Retinal pigment epithelial cell (primary cell): ENCODE data around the gene ARL6IP4.

ENCODE experiments used
- DNase-seq: peaks from one replicate; pipeline ENCODE4 v3.0.0-alpha.2; 2010; ENCODE audit warnings: low read depth
- H3K4me3 ChIP-seq: 2 replicates; pipeline ENCODE4 v1.5.1; 2011; ENCODE audit warnings: mild to moderate bottlenecking, low read length, control low read depth, moderate library complexity
- TF ChIP-seq, protein P1 (sequence below): conservative IDR thresholded peaks from 2 replicates; pipeline ENCODE4 v1.5.1; 2011; ENCODE audit warnings: low read depth, low read length, control low read depth, inconsistent platforms

ARL6IP4 gene

GRCh38 chr12:122974892-122975789, 5.3 kb upstream of the ARL6IP4 start, which contains the start of gene OGFOD2:
Gene OGFOD2, plus strand, starts transcription at chr12:122975244. Its CDS starts 8 bp downstream, at chr12:122975252.
- peak within 1 kb of the TSS; percentile 98 for H3K4me3 ChIP-seq
- TF ChIP-seq, protein P1, sequence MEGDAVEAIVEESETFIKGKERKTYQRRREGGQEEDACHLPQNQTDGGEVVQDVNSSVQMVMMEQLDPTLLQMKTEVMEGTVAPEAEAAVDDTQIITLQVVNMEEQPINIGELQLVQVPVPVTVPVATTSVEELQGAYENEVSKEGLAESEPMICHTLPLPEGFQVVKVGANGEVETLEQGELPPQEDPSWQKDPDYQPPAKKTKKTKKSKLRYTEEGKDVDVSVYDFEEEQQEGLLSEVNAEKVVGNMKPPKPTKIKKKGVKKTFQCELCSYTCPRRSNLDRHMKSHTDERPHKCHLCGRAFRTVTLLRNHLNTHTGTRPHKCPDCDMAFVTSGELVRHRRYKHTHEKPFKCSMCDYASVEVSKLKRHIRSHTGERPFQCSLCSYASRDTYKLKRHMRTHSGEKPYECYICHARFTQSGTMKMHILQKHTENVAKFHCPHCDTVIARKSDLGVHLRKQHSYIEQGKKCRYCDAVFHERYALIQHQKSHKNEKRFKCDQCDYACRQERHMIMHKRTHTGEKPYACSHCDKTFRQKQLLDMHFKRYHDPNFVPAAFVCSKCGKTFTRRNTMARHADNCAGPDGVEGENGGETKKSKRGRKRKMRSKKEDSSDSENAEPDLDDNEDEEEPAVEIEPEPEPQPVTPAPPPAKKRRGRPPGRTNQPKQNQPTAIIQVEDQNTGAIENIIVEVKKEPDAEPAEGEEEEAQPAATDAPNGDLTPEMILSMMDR = no peak
- DNase-seq = peak; percentile 66

DNA sequence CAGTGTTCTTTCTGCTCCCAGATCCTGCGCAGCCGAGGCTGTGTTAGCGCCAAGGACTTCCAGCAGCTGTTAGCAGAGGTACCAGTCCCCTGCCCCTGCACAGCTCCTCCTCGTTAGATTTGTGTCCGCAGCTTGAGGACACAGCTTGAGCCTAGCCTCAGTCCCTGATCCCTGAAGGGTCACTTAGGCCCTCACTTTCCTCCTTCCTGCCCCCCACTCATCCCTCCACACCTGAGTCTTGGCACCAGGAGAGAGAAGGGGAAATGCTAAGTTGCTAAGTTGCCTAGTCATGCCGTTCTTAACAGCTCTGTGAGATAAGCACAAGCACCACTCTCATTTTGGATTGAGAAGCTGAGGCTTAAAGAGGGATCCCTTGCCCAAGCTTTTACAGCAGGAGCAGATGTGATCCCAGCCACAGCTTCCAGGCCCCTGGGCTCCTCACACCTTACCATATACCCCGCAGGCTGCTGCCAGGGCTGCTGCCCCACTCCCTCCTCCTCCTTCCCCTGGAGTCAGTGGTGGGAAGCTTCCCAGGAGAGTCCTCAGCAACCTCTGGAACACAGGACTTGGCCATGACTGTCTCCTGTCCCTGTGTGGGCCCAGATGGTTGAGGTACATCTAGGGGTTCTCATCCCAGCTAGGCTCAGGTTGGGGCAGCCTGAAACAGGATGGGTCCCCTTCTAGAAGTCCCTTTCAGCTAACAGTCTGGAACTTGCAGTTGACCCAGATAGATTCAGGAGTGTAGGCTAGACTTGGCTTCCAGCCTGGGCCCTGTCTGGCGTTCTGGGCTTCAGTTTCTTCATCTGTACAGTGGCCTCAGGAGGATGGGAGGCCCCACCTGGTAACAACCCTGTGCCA, 4.5 kb upstream of the ARL6IP4 start:
- no peak for DNase-seq
- H3K4me3 ChIP-seq = peak overlapping the region; percentile 98
- TF ChIP-seq, protein P1 = no peak

DNA sequence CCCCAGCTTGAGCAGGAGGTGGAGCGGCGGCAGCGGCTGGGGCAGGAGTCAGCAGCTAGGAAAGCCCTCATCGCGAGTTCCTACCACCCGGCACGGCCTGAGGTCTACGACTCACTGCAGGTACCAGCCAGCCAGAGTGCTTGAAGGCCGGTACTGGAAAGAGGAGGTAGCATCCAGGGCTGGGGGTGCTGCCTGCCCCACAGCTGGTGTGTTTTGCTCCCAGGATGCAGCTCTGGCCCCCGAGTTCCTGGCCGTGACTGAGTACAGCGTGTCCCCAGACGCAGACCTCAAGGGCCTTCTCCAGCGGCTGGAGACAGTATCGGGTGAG, 3.9 kb upstream of the ARL6IP4 start:
- TF ChIP-seq, protein P1 = no peak
- DNase-seq = no peak
- no peak overlapping the region for H3K4me3 ChIP-seq

DNA sequence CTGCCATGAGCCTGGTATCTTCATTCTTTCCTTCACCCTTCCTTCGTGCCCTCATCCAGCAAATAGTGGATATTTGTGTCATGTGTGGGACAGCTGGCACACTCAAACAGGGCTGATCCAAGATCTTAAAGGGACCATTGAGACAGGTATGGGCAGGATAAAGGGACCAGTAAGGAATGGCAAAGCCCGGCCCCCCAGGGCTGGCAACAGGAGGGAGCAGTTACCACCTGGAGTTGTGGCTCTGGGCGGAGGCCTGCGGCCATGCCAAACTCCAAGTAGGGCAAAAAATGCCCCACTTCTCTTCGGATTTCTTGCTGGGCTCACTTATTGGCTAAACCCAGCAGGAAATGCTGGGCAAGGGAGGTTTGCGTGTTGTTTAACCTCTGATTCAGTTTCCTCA, 3.3 kb upstream of the ARL6IP4 start:
- TF ChIP-seq, protein P1 = no peak
- H3K4me3 ChIP-seq = no peak overlapping the region
- no peak for DNase-seq

DNA sequence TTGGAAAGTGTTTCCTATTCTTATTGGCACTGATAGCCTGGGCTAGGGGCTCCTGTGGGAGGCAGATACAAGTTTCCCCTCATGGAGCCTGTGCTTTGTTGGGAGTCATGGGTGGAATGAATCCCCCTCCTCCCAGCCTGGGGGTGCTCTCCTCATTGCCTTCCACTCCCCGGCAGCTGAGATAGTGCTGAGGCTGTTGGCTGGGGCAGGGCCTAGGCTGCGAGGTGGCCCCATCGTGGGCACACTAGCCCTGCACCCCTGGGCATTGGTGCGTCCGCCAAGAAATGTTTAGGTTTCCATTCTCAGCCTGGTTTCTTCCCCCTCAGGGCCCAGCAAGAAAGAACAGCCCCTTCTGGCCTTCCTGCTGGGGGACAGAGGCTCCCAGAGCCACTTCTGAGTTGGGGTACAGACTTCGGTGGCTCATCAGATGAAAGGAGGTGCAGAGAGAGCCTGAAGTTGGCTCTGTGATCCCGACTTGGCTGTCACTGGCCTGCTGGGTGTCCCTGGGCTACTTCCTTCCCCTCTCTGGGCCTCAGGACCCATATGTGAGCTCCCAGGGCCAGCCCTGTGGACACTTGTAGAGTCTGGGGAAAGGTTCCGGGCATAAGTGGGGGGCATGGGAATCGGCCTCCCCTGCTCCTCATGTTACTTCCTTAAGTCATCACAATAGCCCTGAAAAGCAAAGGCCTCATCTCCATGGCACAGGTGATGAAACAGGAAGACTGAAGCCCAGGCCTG, 2.7 kb upstream of the ARL6IP4 start:
- TF ChIP-seq, protein P1 = no peak
- H3K4me3 ChIP-seq = no peak overlapping the region
- DNase-seq = no peak

DNA sequence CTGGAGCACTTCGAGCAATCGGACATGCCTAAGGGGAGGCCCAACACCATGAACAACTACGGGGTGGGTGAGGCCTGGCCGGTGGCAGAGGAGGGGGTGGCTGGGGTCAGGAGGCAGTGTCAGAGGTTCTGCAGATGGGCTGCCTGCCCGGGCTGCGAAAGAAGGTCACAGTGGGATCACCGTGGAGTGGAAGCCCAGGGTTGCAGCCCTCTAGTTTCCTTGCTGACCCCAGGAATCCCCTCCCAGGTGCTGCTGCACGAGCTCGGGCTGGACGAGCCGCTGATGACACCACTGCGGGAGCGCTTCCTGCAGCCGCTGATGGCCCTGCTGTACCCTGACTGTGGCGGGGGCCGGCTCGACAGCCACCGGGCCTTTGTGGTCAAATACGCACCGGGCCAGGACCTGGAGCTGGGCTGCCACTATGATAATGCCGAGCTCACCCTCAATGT, 1.9 kb upstream of the ARL6IP4 start:
- H3K4me3 ChIP-seq = no peak overlapping the region
- no peak for DNase-seq
- TF ChIP-seq, protein P1 = no peak
